DMS114 treated with DMSO at 0.1 percent for 48 hours (cell line): Measurements from ENCODE around the gene TMC3.
"Not testable (repeated sequence)": the region's sequence is repeated elsewhere in the genome, so short reads cannot be mapped to it uniquely, and the experiment has no call there.

ENCODE experiments used
- DNase-seq: peaks from one replicate; lab custom pipeline; 2025; ENCODE audit not compliant: unreplicated experiment; lab: John Stamatoyannopoulos, UW

The TMC3 gene

GRCh38 chr15:81373775-81374395 is at the start of gene TMC3:
TMC3 (minus strand) TSS chr15:81374213; CDS start chr15:81374077, 136 bp downstream.
- DNase-seq: no peak

GRCh38 chr15:81421461-81421860 is 47.4 kb upstream of the TMC3 start:
- no peak for DNase-seq

- no peak for DNase-seq
Measured at GRCh38 chr15:81419332-81419943, 45.4 kb upstream of the TMC3 start.

GRCh38 chr15:81418891-81419290 is 44.9 kb upstream of the TMC3 start:
- DNase-seq: no peak

- DNase-seq: no peak
Measured at GRCh38 chr15:81418444-81418843, 44.4 kb upstream of the TMC3 start.

GRCh38 chr15:81414274-81414968 is 40.4 kb upstream of the TMC3 start:
- DNase-seq: not testable (repeated sequence)

GRCh38 chr15:81413851-81414250 is 39.8 kb upstream of the TMC3 start:
- no peak for DNase-seq

- no peak for DNase-seq
Measured at GRCh38 chr15:81411969-81412633, 38.1 kb upstream of the TMC3 start.

GRCh38 chr15:81411051-81411450 is 37.0 kb upstream of the TMC3 start:
- DNase-seq: no peak

- peak; percentile 76 for DNase-seq
Measured at GRCh38 chr15:81410318-81410753, 36.3 kb upstream of the TMC3 start.

- DNase-seq: no peak
Measured at GRCh38 chr15:81407718-81408117, 33.7 kb upstream of the TMC3 start.

GRCh38 chr15:81407176-81407575 is 33.2 kb upstream of the TMC3 start:
- DNase-seq: no peak

- DNase-seq: peak; percentile 79
Measured at GRCh38 chr15:81400640-81401236, 26.7 kb upstream of the TMC3 start.

- no peak for DNase-seq
Measured at GRCh38 chr15:81398910-81399551, 25.0 kb upstream of the TMC3 start.

- DNase-seq: no peak
Measured at GRCh38 chr15:81398456-81398855, 24.4 kb upstream of the TMC3 start.

GRCh38 chr15:81394603-81395002 is 20.6 kb upstream of the TMC3 start:
- DNase-seq: no peak

- no peak for DNase-seq
Measured at GRCh38 chr15:81391657-81392056, 17.6 kb upstream of the TMC3 start.

GRCh38 chr15:81388436-81388770 is 14.4 kb upstream of the TMC3 start:
- DNase-seq: no peak

- DNase-seq: no peak
Measured at GRCh38 chr15:81387621-81388435, 13.8 kb upstream of the TMC3 start.

- DNase-seq: no peak
Measured at GRCh38 chr15:81386947-81387346, 12.9 kb upstream of the TMC3 start.
